ENCODE results near the gene ZNF536.
"Not testable (repeated sequence)": the region's sequence is repeated elsewhere in the genome, so short reads cannot be mapped to it uniquely, and the experiment has no call there.

The ZNF536 gene

GRCh38 chr19:30390356-30390988 is 18.3 kb downstream of the ZNF536 start:
- DNase-seq = no peak

GRCh38 chr19:30391052-30391451 is 18.9 kb downstream of the ZNF536 start:
- no peak for DNase-seq

- DNase-seq = no peak
Observed at GRCh38 chr19:30391554-30392551, 19.7 kb downstream of the ZNF536 start.

- DNase-seq = no peak
Observed at GRCh38 chr19:30393046-30393445, 20.9 kb downstream of the ZNF536 start.

- no peak for DNase-seq
Observed at GRCh38 chr19:30393729-30394480, 21.7 kb downstream of the ZNF536 start.

GRCh38 chr19:30394481-30395151 is 22.4 kb downstream of the ZNF536 start:
- no peak for DNase-seq

- no peak for DNase-seq
Observed at GRCh38 chr19:30395283-30395682, 23.1 kb downstream of the ZNF536 start.

- DNase-seq = not testable (repeated sequence)
Observed at GRCh38 chr19:30398539-30398938, 26.4 kb downstream of the ZNF536 start.

- no peak for DNase-seq
Observed at GRCh38 chr19:30401956-30402355, 29.8 kb downstream of the ZNF536 start.

- DNase-seq = no peak
Observed at GRCh38 chr19:30402436-30403202, 30.4 kb downstream of the ZNF536 start.

- no peak for DNase-seq
Observed at GRCh38 chr19:30403203-30403985, 31.2 kb downstream of the ZNF536 start.

GRCh38 chr19:30406220-30407067 is 34.3 kb downstream of the ZNF536 start:
- no peak for DNase-seq

- no peak for DNase-seq
Observed at GRCh38 chr19:30407068-30407709, 35.0 kb downstream of the ZNF536 start.

GRCh38 chr19:30408734-30409301 is 36.6 kb downstream of the ZNF536 start:
- no peak for DNase-seq

- no peak for DNase-seq
Observed at GRCh38 chr19:30411714-30412113, 39.5 kb downstream of the ZNF536 start.

- DNase-seq = no peak
Observed at GRCh38 chr19:30416375-30416774, 44.2 kb downstream of the ZNF536 start.

- not testable (repeated sequence) for DNase-seq
Observed at GRCh38 chr19:30417166-30417565, 45.0 kb downstream of the ZNF536 start.

GRCh38 chr19:30419568-30420180 is 47.5 kb downstream of the ZNF536 start:
- DNase-seq = no peak

- no peak for DNase-seq
Observed at GRCh38 chr19:30420316-30420715, 48.1 kb downstream of the ZNF536 start.
